Astrocyte (in vitro differentiated cells and primary cell): ENCODE measurements around the gene AARS2.

Experiments used
- EZH2 ChIP-seq: IDR thresholded peaks from 2 replicates; pipeline ENCODE4 v1.6.1; 2012; ENCODE audit warnings: mild to moderate bottlenecking, low read length, inconsistent platforms; ENCODE audit not compliant: insufficient read depth
- TF ChIP-seq, protein P1 (sequence below): IDR thresholded peaks from 2 replicates; pipeline ENCODE4 v1.5.1; 2011; ENCODE audit warnings: low read depth, mild to moderate bottlenecking, inconsistent platforms, low read length, moderate library complexity; ENCODE audit not compliant: insufficient read depth

DNA sequence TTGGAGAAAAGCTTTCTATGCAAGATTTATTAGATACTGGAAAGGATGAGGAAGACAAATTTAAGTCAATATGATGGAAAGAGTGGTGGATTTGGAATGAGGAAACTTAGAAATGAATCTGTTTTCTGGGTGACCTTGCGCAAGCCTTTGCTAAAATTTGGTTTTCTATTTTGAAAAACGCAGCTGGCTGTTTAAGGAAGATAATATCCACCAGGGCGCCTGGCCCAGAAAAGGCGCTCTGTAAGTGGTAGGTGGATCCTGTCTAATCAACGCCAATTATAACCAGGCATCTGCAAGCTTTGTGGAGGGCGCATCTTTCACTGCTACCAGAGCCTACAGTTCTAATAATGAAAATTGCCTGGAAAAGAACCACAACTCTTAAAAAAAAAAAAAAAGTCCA is 28.9 kb upstream of the AARS2 start:
- no peak for TF ChIP-seq EZH2
- TF ChIP-seq, protein P1, sequence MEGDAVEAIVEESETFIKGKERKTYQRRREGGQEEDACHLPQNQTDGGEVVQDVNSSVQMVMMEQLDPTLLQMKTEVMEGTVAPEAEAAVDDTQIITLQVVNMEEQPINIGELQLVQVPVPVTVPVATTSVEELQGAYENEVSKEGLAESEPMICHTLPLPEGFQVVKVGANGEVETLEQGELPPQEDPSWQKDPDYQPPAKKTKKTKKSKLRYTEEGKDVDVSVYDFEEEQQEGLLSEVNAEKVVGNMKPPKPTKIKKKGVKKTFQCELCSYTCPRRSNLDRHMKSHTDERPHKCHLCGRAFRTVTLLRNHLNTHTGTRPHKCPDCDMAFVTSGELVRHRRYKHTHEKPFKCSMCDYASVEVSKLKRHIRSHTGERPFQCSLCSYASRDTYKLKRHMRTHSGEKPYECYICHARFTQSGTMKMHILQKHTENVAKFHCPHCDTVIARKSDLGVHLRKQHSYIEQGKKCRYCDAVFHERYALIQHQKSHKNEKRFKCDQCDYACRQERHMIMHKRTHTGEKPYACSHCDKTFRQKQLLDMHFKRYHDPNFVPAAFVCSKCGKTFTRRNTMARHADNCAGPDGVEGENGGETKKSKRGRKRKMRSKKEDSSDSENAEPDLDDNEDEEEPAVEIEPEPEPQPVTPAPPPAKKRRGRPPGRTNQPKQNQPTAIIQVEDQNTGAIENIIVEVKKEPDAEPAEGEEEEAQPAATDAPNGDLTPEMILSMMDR, result no peak
